GM13977 (cell line): Measurements from ENCODE around the gene LIX1L.

Experiments used
- DNase-seq: peaks from one replicate; pipeline ENCODE4 v3.0.0; 2012; ENCODE audit warnings: low spot score
- CTCF ChIP-seq: IDR thresholded peaks from 2 replicates; pipeline ENCODE4 v1.5.1; 2012; ENCODE audit warnings: mild to moderate bottlenecking, control low read depth; ENCODE audit not compliant: insufficient read depth; ENCODE audit errors: extremely low read depth, missing control alignments
- in situ Hi-C: fragments of 300-500 bp; cut with MboI; formaldehyde crosslinking; loops from one replicate; pipeline ENCODE4 v1.12.0; 2022; ENCODE audit warnings: low sequenced_read_pairs, low pct_unique_long_range_greater_than_20kb, mixed read lengths, inconsistent platforms; ENCODE audit not compliant: unreplicated experiment

The LIX1L gene

GRCh38 chr1:145995964-145996432 is 38.2 kb upstream of the LIX1L start:
- TF ChIP-seq CTCF = no peak
- no peak for DNase-seq
- in situ Hi-C loops = no loop called here

GRCh38 chr1:145995148-145995881 is 37.5 kb upstream of the LIX1L start:
- no peak for DNase-seq
- in situ Hi-C loops = no loop called here
- no peak for TF ChIP-seq CTCF

- DNase-seq = no peak
- in situ Hi-C loops = no loop called here
- TF ChIP-seq CTCF = no peak
Observed at GRCh38 chr1:145994391-145995120, 36.7 kb upstream of the LIX1L start.

GRCh38 chr1:145993618-145994390 is 36.0 kb upstream of the LIX1L start:
- in situ Hi-C loops = no loop called here
- TF ChIP-seq CTCF = no peak
- DNase-seq = no peak

GRCh38 chr1:145992958-145993617 is 35.3 kb upstream of the LIX1L start:
- no peak for DNase-seq
- TF ChIP-seq CTCF = no peak
- in situ Hi-C loops = no loop called here

- no peak for TF ChIP-seq CTCF
- in situ Hi-C loops = no loop called here
- no peak for DNase-seq
Observed at GRCh38 chr1:145992502-145992936, 34.7 kb upstream of the LIX1L start.
